Hepatocyte (in vitro differentiated cells): Measurements from ENCODE around the gene FCER1A. TPM values are rescaled to one million over a fixed set of nuclear protein-coding genes. Genes with fewer than 3 reads are reported as not detected.

Source experiments
- DNase-seq: peaks from one replicate; pipeline ENCODE4 v3.0.0-alpha.2; 2016; ENCODE audit warnings: low spot score
- H2AFZ ChIP-seq: fragments of 200-600 bp; sonication (generic); 2 replicates; pipeline ENCODE4 v1.6.0; 2016; ENCODE audit warnings: antibody characterized with exemption, mild to moderate bottlenecking
- H3K27ac ChIP-seq: fragments of 200-600 bp; sonication (generic); 2 replicates; pipeline ENCODE4 v1.5.1; 2016; ENCODE audit warnings: mild to moderate bottlenecking
- H3K27me3 ChIP-seq: fragments of 200-600 bp; sonication (generic); 2 replicates; pipeline ENCODE4 v1.6.1; 2016
- H3K36me3 ChIP-seq: fragments of 200-600 bp; sonication (generic); replicated peaks from 2 replicates; pipeline ENCODE4 v1.5.1; 2016; ENCODE audit warnings: low read depth; ENCODE audit not compliant: insufficient read depth
- H3K4me1 ChIP-seq: fragments of 200-600 bp; sonication (generic); 2 replicates; pipeline ENCODE4 v1.5.1; 2016; ENCODE audit warnings: mild to moderate bottlenecking, moderate library complexity; ENCODE audit not compliant: insufficient read depth
- H3K4me2 ChIP-seq: fragments of 200-600 bp; sonication (generic); 2 replicates; pipeline ENCODE4 v1.6.0; 2016
- H3K4me3 ChIP-seq: fragments of 200-600 bp; sonication (generic); 2 replicates; pipeline ENCODE4 v1.5.1; 2016; ENCODE audit warnings: mild to moderate bottlenecking
- H3K79me2 ChIP-seq: fragments of 200-600 bp; sonication (generic); 2 replicates; pipeline ENCODE4 v1.6.0; 2017; ENCODE audit warnings: mild to moderate bottlenecking
- H3K9me2 ChIP-seq: fragments of 200-600 bp; sonication (generic); replicated peaks from 2 replicates; pipeline ENCODE4 v1.6.0; 2017; ENCODE audit warnings: mild to moderate bottlenecking; ENCODE audit not compliant: insufficient read depth
- H3K9me3 ChIP-seq: fragments of 200-600 bp; sonication (generic); 2 replicates; pipeline ENCODE4 v1.5.1; 2016; ENCODE audit warnings: low read depth, mild to moderate bottlenecking
- H4K20me1 ChIP-seq: fragments of 200-600 bp; sonication (generic); 2 replicates; pipeline ENCODE4 v1.6.0; 2016; ENCODE audit warnings: mild to moderate bottlenecking; ENCODE audit not compliant: insufficient read depth, poor library complexity, severe bottlenecking
- EZH2 ChIP-seq: fragments of 200-600 bp; sonication (generic); IDR thresholded peaks from 2 replicates; pipeline ENCODE4 v1.6.1; 2016; ENCODE audit warnings: antibody characterized with exemption, mild to moderate bottlenecking, borderline replicate concordance
- EZH2phosphoT487 ChIP-seq: fragments of 200-600 bp; sonication (generic); IDR thresholded peaks from one replicate; pipeline ENCODE4 v1.6.1; 2018; ENCODE audit warnings: antibody characterized with exemption, mild to moderate bottlenecking, low read depth, moderate library complexity; ENCODE audit not compliant: unreplicated experiment, severe bottlenecking
- WGBS: methylation state at CpG from one replicate; pipeline ENCODE4 v1.1.6; 2016; ENCODE audit warnings: low lambda C conversion rate; ENCODE audit errors: missing lambda C conversion rate; 5-methylcytosine and 5-hydroxymethylcytosine counted together
- polyA plus RNA-seq: library from polyadenylated mRNA; unstranded; fragments of >200 nt; fragmentation: Nextera tagmentation; extraction: Ambion mirVana; gene quantifications from 2 replicates; pipeline ENCODE4 v1.2.1, GENCODE V29; 2016
- total RNA-seq: library from RNA; depleted of rRNA; stranded (reverse); fragments of >200 nt; gene quantifications from 2 replicates; pipeline ENCODE4 v1.2.3, GENCODE V29; 2014
- TF ChIP-seq, protein P1 (sequence below): fragments of 200-600 bp; sonication (generic); IDR thresholded peaks from 2 replicates; pipeline ENCODE4 v1.5.1; 2016; ENCODE audit warnings: antibody characterized with exemption, mild to moderate bottlenecking; ENCODE audit not compliant: poor library complexity

The FCER1A gene
- total RNA-seq (not detected in 2 replicates), polyA plus RNA-seq (not detected in 2 replicates)

- WGBS, result 50% methylated on average over 1 of the region's 1 CpG
- Histone ChIP-seq H2AFZ (no peak within 1 kb of the TSS), H3K79me2 (no peaks in the 10 kb centered on the region), H3K27me3 (no peaks in the 10 kb centered on the region), H3K4me3 (no peak within 1 kb of the TSS), H3K4me2 (no peak within 1 kb of the TSS), H3K9me2 (no peaks in the 10 kb centered on the region), H3K4me1 (no peaks in the 10 kb centered on the region), H4K20me1 (no peaks in the 10 kb centered on the region), H3K27ac (no peak within 1 kb of the TSS), H3K9me3 (no peaks in the 10 kb centered on the region), H3K36me3 (no peaks in the 10 kb centered on the region)
- DNase-seq, result no peak
- TF ChIP-seq, protein P1, sequence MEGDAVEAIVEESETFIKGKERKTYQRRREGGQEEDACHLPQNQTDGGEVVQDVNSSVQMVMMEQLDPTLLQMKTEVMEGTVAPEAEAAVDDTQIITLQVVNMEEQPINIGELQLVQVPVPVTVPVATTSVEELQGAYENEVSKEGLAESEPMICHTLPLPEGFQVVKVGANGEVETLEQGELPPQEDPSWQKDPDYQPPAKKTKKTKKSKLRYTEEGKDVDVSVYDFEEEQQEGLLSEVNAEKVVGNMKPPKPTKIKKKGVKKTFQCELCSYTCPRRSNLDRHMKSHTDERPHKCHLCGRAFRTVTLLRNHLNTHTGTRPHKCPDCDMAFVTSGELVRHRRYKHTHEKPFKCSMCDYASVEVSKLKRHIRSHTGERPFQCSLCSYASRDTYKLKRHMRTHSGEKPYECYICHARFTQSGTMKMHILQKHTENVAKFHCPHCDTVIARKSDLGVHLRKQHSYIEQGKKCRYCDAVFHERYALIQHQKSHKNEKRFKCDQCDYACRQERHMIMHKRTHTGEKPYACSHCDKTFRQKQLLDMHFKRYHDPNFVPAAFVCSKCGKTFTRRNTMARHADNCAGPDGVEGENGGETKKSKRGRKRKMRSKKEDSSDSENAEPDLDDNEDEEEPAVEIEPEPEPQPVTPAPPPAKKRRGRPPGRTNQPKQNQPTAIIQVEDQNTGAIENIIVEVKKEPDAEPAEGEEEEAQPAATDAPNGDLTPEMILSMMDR, result no peak
- TF ChIP-seq EZH2phosphoT487 (no peak), EZH2 (no peak)
These were observed at the start of gene FCER1A for GRCh38 chr1:159302095-159302494. FCER1A (plus strand) TSS chr1:159302336; CDS start chr1:159302365, 29 bp downstream.

DNA sequence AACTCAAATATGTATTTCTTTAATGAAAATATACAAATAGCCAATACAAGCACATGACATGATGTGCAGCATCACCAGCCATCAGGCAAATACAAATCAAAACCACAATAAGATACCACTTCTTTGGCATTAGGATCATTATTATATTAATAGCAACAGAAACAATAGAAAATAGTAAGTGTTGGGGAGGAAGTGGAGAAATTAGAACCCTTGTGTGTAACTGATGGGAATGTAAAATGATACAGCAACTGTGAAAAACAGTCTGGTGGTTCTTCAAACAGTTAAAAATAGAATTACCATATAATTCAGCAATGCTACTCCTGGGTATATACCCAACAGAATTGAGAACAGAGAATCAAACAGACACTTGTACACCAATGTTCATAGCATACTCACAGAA is 40.8 kb upstream of the FCER1A start:
- Histone ChIP-seq H3K36me3 (no peaks in the 10 kb centered on the region), H3K27me3 (no peaks in the 10 kb centered on the region), H3K9me2 (no peaks in the 10 kb centered on the region), H4K20me1 (no peaks in the 10 kb centered on the region), H3K79me2 (no peaks in the 10 kb centered on the region), H3K27ac (no peak overlapping the region), H3K4me1 (no peaks in the 10 kb centered on the region), H3K4me3 (no peak overlapping the region), H3K4me2 (no peak overlapping the region), H2AFZ (no peak overlapping the region), H3K9me3 (no peaks in the 10 kb centered on the region)
- DNase-seq, result no peak
- TF ChIP-seq, protein P1, result no peak
- TF ChIP-seq EZH2phosphoT487 (no peak), EZH2 (no peak)

GRCh38 chr1:159261721-159262494 is 40.2 kb upstream of the FCER1A start:
- no peaks in the 10 kb centered on the region for H3K79me2 ChIP-seq
- H3K9me2 ChIP-seq, result no peaks in the 10 kb centered on the region
- no peak overlapping the region for H2AFZ ChIP-seq
- H3K4me1 ChIP-seq, result no peaks in the 10 kb centered on the region
- H3K4me3 ChIP-seq, result no peak overlapping the region
- H4K20me1 ChIP-seq, result no peaks in the 10 kb centered on the region
- 59% methylated on average over 2 of the region's 2 CpGs for WGBS
- H3K9me3 ChIP-seq, result no peaks in the 10 kb centered on the region
- no peaks in the 10 kb centered on the region for H3K27me3 ChIP-seq
- DNase-seq, result no peak
- no peak overlapping the region for H3K27ac ChIP-seq
- no peaks in the 10 kb centered on the region for H3K36me3 ChIP-seq
- TF ChIP-seq EZH2, result no peak
- TF ChIP-seq, protein P1, result no peak
- H3K4me2 ChIP-seq, result no peak overlapping the region
